Progenitor cell of endocrine pancreas (in vitro differentiated cells): ENCODE data around the gene PIP5K1B. TPM values are rescaled to one million over a fixed set of nuclear protein-coding genes. Genes with fewer than 3 reads are reported as not detected.

Experiments used
- DNase-seq: peaks from one replicate; pipeline ENCODE4 v3.0.0; 2021; ENCODE audit warnings: low spot score; ENCODE audit not compliant: unreplicated experiment
- H3K27ac Mint-ChIP-seq: 2 replicates; pipeline ENCODE4 v1.8.0; 2021; ENCODE audit warnings: mild to moderate bottlenecking, moderate library complexity, mixed read lengths
- H3K27me3 Mint-ChIP-seq: 2 replicates; pipeline ENCODE4 v1.8.0; 2021; ENCODE audit warnings: mixed read lengths
- H3K36me3 Mint-ChIP-seq: 2 replicates; pipeline ENCODE4 v1.8.0; 2022; ENCODE audit warnings: mixed read lengths; ENCODE audit not compliant: insufficient read depth
- H3K4me1 Mint-ChIP-seq: 2 replicates; pipeline ENCODE4 v1.8.0; 2021; ENCODE audit warnings: low read depth, mixed read lengths
- H3K4me3 Mint-ChIP-seq: 2 replicates; pipeline ENCODE4 v1.8.0; 2021; ENCODE audit warnings: low read depth, mild to moderate bottlenecking, moderate library complexity, mixed read lengths
- H3K9me3 Mint-ChIP-seq: 2 replicates; pipeline ENCODE4 v1.8.0; 2021; ENCODE audit warnings: low read depth, mixed read lengths
- CTCF ChIP-seq: fragments of 200-600 bp; sonication (generic); IDR thresholded peaks from one replicate; pipeline ENCODE4 v1.5.0; 2021; ENCODE audit warnings: antibody characterized with exemption, mild to moderate bottlenecking; ENCODE audit not compliant: unreplicated experiment
- total RNA-seq: library from RNA; stranded (reverse); gene quantifications from 2 replicates; pipeline ENCODE4 v1.2.1, GENCODE V29; 2021

The PIP5K1B gene
- total RNA-seq, 1 donor from 2014 or later: 1.5 TPM

GRCh38 chr9:68967800-68968199 lies 262.8 kb downstream of the PIP5K1B start:
- H3K27ac Mint-ChIP-seq: no peak overlapping the region

DNA sequence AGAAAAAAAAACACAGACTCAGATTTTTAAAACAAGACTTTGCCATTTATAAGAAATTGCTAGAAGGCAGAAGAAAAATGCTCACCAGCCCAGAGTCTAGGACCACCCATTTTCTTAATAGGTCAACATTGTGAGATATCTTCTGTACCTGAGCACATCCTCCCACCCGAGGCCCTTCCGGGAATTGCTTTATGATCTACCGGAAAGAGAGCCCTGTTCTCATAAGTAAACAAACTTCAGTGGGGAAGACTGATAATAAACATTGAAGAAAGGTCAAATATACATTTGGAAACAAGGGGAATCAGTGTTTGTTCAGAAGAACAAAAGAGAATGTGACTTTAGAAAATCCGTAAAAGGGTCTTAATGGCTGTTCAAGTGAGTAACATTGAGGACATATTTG lies 264.5 kb downstream of the PIP5K1B start:
- DNase-seq: no peak
- H3K4me1 Mint-ChIP-seq: peaks cover 3% of the 10 kb centered on the region
- no peak overlapping the region for H3K4me3 Mint-ChIP-seq
- peaks cover 6% of the 10 kb centered on the region for H3K9me3 Mint-ChIP-seq
- H3K27me3 Mint-ChIP-seq: no peaks in the 10 kb centered on the region
- no peak overlapping the region for H3K27ac Mint-ChIP-seq
- TF ChIP-seq CTCF: no peak
- H3K36me3 Mint-ChIP-seq: peaks cover 1% of the 10 kb centered on the region

More at GRCh38 chr9:68967800-68968199, 262.8 kb downstream of the PIP5K1B start:
- DNase-seq: no peak
- Mint-ChIP-seq H3K4me3 (no peak overlapping the region), H3K36me3 (peaks cover 1% of the 10 kb centered on the region), H3K9me3 (peaks cover 6% of the 10 kb centered on the region), H3K27me3 (no peaks in the 10 kb centered on the region), H3K4me1 (peaks cover 10% of the 10 kb centered on the region)
- TF ChIP-seq CTCF: no peak

- no peak for DNase-seq
- peaks cover 1% of the 10 kb centered on the region for H3K36me3 Mint-ChIP-seq
- peaks cover 6% of the 10 kb centered on the region for H3K9me3 Mint-ChIP-seq
- peaks cover 3% of the 10 kb centered on the region for H3K4me1 Mint-ChIP-seq
- TF ChIP-seq CTCF: no peak
- H3K27ac Mint-ChIP-seq: no peak overlapping the region
- no peak overlapping the region for H3K4me3 Mint-ChIP-seq
- no peaks in the 10 kb centered on the region for H3K27me3 Mint-ChIP-seq
Observed at GRCh38 chr9:68970151-68970550, 265.1 kb downstream of the PIP5K1B start.

DNA sequence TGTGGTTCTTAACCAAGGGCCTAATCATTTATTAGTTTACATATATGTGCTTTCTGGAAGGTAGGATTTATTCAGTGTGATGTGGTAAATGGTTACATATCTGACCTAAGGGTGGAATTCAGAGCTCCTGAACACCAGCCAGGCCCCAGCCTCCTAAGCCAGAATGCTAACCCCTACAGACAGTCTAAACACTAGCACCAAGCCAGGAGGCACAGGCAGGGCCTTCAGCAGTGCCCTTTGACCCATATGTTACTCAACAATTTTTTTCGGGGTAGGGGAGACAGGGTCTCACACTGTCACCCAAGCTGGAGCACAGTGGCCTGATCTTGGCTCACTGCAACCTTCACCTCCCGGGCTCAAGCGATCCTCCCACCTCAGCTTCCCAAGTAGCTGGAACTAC lies 268.6 kb downstream of the PIP5K1B start:
- Mint-ChIP-seq H3K27me3 (no peaks in the 10 kb centered on the region), H3K9me3 (peaks cover 6% of the 10 kb centered on the region), H3K36me3 (no peaks in the 10 kb centered on the region), H3K27ac (no peak overlapping the region), H3K4me3 (no peak overlapping the region), H3K4me1 (peaks cover 3% of the 10 kb centered on the region)
- TF ChIP-seq CTCF: no peak
- DNase-seq: no peak

DNA sequence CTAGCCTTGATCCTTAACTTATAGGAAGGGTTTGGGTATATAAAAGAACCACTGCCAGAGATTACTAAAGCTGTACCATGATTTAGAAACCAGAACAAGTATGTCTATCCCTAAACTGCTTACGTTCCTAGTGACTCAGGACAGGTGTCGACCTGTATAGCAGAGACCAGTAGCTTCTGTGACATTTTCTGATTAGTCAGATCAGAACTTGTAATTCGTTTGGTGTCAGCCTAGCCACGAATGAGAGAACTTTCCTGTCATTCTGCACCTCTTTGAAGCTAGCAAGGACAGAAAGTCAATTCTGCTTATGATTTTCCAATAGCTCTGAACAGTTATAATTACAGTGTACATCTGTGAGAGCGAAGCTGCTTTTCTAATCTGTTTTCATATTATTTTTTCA lies 269.4 kb downstream of the PIP5K1B start:
- H3K9me3 Mint-ChIP-seq: peaks cover 6% of the 10 kb centered on the region
- H3K4me1 Mint-ChIP-seq: peaks cover 2% of the 10 kb centered on the region
- no peak overlapping the region for H3K27ac Mint-ChIP-seq
- H3K36me3 Mint-ChIP-seq: no peaks in the 10 kb centered on the region
- no peaks in the 10 kb centered on the region for H3K27me3 Mint-ChIP-seq
- no peak for TF ChIP-seq CTCF
- DNase-seq: no peak
- H3K4me3 Mint-ChIP-seq: no peak overlapping the region
